Glutamatergic neuron (in vitro differentiated cells): ENCODE measurements around the gene TEKT4. TPM values are rescaled to one million over a fixed set of nuclear protein-coding genes. Genes with fewer than 3 reads are reported as not detected.

Experiments used
- DNase-seq: peaks from one replicate; pipeline ENCODE4 v3.0.0; 2022
- H3K27ac Mint-ChIP-seq: one replicate; pipeline ENCODE4 v1.8.0; 2020; ENCODE audit warnings: mild to moderate bottlenecking, mixed read lengths, inconsistent platforms; ENCODE audit not compliant: unreplicated experiment
- H3K27me3 Mint-ChIP-seq: one replicate; pipeline ENCODE4 v1.8.0; 2020; ENCODE audit warnings: mild to moderate bottlenecking, moderate library complexity, mixed read lengths, inconsistent platforms; ENCODE audit not compliant: unreplicated experiment
- H3K36me3 Mint-ChIP-seq: one replicate; pipeline ENCODE4 v1.8.0; 2020; ENCODE audit warnings: mild to moderate bottlenecking, mixed read lengths, inconsistent platforms; ENCODE audit not compliant: unreplicated experiment
- H3K4me1 Mint-ChIP-seq: one replicate; pipeline ENCODE4 v1.8.0; 2020; ENCODE audit warnings: mild to moderate bottlenecking, low read depth, mixed read lengths, inconsistent platforms; ENCODE audit not compliant: unreplicated experiment
- H3K4me3 Mint-ChIP-seq: one replicate; pipeline ENCODE4 v1.8.0; 2020; ENCODE audit warnings: mild to moderate bottlenecking, mixed read lengths, inconsistent platforms; ENCODE audit not compliant: unreplicated experiment
- H3K9me3 Mint-ChIP-seq: one replicate; pipeline ENCODE4 v1.8.0; 2020; ENCODE audit warnings: mild to moderate bottlenecking, moderate library complexity, mixed read lengths, inconsistent platforms; ENCODE audit not compliant: unreplicated experiment
- total RNA-seq: library from RNA; stranded (reverse); fragmentation: NEBNext Ultra II Directional; extraction: Animal tissue kit (Norgen Biotek cat#: 25700); gene quantifications from one replicate; pipeline ENCODE4 v1.2.1, GENCODE V29; 2021; ENCODE audit not compliant: unreplicated experiment
- TF ChIP-seq, protein P1 (sequence below): fragments of 200-600 bp; sonication (generic); IDR thresholded peaks from one replicate; pipeline ENCODE4 v1.5.0; 2021; ENCODE audit not compliant: partially characterized antibody, unreplicated experiment

The TEKT4 gene
- total RNA-seq, 1 donor from 2014 or later: not detected

DNA sequence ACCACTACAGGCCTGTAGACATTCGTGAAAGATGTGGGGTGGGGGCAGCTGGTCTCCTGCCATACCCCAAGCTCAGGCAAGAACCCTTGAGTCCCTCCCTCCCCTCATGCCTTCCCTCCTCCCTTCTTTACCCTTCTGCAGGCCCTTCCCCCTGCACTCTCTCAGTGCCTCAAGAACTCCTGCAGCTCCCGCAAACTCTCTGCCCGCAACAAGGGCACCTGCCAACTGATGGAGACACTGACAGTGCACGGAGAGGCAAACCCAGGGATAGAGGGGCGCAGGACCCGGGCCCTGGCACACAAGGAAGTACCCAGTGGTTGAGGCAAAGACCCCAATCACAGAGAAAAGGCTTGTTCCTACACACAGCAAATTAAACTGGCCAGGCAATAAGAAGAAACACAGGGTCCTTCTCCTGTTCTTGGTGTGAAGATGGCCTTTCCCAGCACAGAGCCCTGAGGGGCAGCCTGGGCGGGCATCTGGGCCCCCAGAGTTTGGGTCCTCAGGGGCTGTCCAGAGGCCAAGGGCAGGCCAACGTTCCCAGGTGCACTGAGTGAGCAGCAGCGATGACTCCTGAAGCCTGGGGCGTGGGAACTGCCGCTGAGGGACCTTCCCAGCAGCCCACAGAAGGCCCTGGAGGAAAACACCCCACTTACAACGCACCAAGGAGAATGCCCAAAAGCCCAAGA is 1.6 kb downstream of the TEKT4 start:
- H3K36me3 Mint-ChIP-seq: no peaks in the 10 kb centered on the region
- DNase-seq: peak; percentile 12
- peaks cover 5% of the 10 kb centered on the region for H3K27me3 Mint-ChIP-seq

DNA sequence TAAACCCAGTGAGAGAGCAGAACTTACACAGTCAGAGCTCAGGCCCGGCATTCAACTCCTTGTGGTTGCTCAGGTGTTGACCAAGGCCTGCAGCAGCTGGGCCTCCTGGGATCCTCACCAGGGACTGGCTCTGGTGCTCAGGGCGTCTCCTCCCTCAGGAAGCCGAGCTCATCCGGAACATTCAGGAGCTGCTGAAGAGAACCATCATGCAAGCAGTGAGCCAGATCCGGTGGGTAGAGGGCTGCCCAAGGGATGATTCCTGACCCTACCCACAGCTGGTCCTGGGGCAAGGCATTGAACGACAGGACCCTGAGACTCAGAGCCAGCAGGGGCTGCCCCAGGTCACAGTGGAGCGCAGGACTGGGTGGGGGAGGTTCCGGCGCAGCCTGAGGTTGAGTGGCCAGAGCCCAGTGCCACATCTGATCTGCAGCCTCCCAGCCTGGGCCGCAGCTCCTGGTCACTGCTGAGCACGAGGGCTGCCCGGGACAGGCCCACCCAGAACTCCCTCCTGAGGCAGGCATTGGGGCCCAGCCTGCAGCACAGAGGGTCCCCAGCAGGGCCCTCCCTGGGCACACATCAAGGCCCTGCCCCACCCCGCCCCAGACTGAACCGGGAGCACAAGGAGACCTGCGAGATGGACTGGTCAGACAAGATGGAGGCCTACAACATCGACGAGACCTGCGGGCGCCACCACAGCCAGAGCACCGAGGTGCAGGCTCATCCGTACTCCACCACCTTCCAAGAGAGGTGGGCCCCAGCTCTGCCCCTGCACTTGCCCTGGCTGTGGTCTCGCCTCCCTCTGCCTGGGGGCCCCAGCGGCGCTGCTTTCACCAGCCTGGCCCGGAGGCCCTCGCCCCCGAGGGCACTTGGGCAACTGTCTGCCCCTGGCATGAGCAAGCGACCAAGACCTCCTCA is 2.4 kb downstream of the TEKT4 start:
- no peaks in the 10 kb centered on the region for H3K36me3 Mint-ChIP-seq
- no peak overlapping the region for H3K27ac Mint-ChIP-seq
- no peak overlapping the region for H3K4me3 Mint-ChIP-seq
- peaks cover 5% of the 10 kb centered on the region for H3K27me3 Mint-ChIP-seq
- DNase-seq: peak; percentile 13
- TF ChIP-seq, protein P1, sequence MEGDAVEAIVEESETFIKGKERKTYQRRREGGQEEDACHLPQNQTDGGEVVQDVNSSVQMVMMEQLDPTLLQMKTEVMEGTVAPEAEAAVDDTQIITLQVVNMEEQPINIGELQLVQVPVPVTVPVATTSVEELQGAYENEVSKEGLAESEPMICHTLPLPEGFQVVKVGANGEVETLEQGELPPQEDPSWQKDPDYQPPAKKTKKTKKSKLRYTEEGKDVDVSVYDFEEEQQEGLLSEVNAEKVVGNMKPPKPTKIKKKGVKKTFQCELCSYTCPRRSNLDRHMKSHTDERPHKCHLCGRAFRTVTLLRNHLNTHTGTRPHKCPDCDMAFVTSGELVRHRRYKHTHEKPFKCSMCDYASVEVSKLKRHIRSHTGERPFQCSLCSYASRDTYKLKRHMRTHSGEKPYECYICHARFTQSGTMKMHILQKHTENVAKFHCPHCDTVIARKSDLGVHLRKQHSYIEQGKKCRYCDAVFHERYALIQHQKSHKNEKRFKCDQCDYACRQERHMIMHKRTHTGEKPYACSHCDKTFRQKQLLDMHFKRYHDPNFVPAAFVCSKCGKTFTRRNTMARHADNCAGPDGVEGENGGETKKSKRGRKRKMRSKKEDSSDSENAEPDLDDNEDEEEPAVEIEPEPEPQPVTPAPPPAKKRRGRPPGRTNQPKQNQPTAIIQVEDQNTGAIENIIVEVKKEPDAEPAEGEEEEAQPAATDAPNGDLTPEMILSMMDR: no peak
- peaks cover 1% of the 10 kb centered on the region for H3K9me3 Mint-ChIP-seq
- peaks cover 5% of the 10 kb centered on the region for H3K4me1 Mint-ChIP-seq

More for the DNA sequence above, 1.6 kb downstream of the TEKT4 start:
- TF ChIP-seq, protein P1: no peak
- Mint-ChIP-seq H3K4me3 (no peak overlapping the region), H3K9me3 (peaks cover 1% of the 10 kb centered on the region), H3K27ac (no peak overlapping the region), H3K4me1 (peaks cover 3% of the 10 kb centered on the region)

DNA sequence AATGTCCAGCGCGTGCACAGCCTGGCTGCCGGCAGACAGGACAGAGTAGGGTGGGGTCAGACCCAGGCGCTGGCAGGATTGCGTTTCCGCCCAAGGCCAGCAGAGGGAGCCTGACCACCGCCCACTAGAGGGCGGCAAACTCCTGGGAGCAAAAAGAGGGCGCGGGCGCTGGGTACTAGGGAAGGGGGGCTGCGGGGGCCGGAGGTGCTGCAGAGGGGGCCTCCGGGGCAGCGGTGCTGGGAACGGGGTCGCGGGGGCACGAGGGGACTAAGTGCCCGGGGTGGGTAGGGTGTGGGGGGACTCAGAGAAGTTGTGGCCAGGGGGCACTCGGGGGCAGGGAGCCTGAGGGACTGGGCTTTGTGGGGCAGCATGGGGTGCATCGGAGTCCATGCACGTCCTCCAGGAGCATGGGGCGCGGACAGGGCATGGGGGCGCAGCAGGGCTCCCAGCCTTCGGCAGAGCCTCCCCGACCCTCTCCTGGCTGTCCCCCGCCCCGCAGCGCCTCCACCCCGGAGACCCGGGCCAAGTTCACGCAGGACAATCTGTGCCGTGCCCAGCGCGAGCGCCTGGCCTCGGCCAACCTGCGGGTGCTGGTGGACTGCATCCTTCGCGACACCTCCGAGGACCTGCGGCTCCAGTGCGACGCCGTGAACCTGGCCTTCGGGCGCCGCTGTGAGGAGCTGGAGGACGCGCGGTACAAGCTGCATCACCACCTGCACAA is 3.2 kb downstream of the TEKT4 start:
- Mint-ChIP-seq H3K4me3 (no peak overlapping the region), H3K27me3 (peaks cover 5% of the 10 kb centered on the region)

DNA sequence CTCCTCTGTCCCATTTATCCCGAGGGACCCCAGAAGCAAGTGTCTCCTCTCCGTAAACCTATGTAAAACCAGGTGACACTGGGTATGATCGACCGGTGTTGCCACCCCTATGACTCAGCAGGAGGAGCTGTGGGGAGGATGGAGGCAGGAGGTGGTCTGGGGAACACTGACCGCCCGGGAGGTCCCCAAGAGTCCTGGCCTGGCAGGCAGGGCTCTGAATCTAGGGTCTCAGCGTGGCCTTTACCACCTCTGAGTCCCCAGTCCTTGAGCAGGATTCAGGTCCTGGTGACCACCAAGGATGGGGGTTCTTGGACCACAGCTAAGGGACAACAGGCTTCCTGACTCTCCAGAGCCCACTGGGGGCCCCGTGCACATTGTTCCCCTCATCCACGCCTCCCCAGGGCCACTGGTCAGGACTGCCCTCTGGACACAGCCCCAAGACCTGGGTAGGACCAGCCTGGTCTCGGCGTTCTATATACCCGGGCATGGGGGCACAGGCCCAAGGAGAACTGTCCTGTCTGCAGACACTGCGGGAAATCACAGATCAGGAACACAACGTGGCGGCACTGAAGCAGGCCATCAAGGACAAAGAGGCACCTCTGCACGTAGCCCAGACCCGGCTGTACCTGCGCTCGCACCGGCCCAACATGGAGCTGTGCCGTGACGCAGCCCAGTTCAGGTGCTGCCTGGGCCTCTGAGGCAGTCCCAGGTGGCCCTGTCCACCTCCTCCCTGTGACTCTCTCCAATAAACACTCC is 4.0 kb downstream of the TEKT4 start:
- DNase-seq: peak; percentile 9
- Mint-ChIP-seq H3K27me3 (peaks cover 5% of the 10 kb centered on the region), H3K9me3 (peaks cover 1% of the 10 kb centered on the region), H3K4me3 (no peak overlapping the region), H3K36me3 (no peaks in the 10 kb centered on the region), H3K27ac (peak overlapping the region; percentile 17), H3K4me1 (peaks cover 6% of the 10 kb centered on the region)
- TF ChIP-seq, protein P1: no peak

More for the DNA sequence above, 3.2 kb downstream of the TEKT4 start:
- peak; percentile 94 for DNase-seq
- TF ChIP-seq, protein P1: peak; percentile 94
- H3K9me3 Mint-ChIP-seq: peaks cover 1% of the 10 kb centered on the region
- H3K27ac Mint-ChIP-seq: no peak overlapping the region
- H3K36me3 Mint-ChIP-seq: no peaks in the 10 kb centered on the region
- H3K4me1 Mint-ChIP-seq: peaks cover 5% of the 10 kb centered on the region
